ENCODE results near the gene CHD2.

Gene CHD2

GRCh38 chr15:92885224-92886041 lies 14.7 kb upstream of the CHD2 start:
- DNase-seq (ENCODE audit: low read depth in 2 of 2, low spot score in 1 of 2) = no peak

- no peak for DNase-seq (ENCODE audit: low read depth in 2 of 2, low spot score in 1 of 2)
Measured at GRCh38 chr15:92886042-92886537, 14.0 kb upstream of the CHD2 start.

GRCh38 chr15:92886815-92887214 lies 13.3 kb upstream of the CHD2 start:
- no peak for DNase-seq (ENCODE audit: low read depth in 2 of 2, low spot score in 1 of 2)

GRCh38 chr15:92887869-92888268 lies 12.3 kb upstream of the CHD2 start:
- no peak for DNase-seq (ENCODE audit: low read depth in 2 of 2, low spot score in 1 of 2)

- no peak for DNase-seq (ENCODE audit: low read depth in 2 of 2, low spot score in 1 of 2)
Measured at GRCh38 chr15:92889390-92890107, 10.6 kb upstream of the CHD2 start.

- DNase-seq (ENCODE audit: low read depth in 2 of 2, low spot score in 1 of 2) = no peak
Measured at GRCh38 chr15:92891533-92892200, 8.5 kb upstream of the CHD2 start.

GRCh38 chr15:92892201-92892555 lies 7.9 kb upstream of the CHD2 start:
- no peak for DNase-seq (ENCODE audit: low read depth in 2 of 2, low spot score in 1 of 2)

GRCh38 chr15:92893200-92893599 lies 6.9 kb upstream of the CHD2 start:
- no peak for DNase-seq (ENCODE audit: low read depth in 2 of 2, low spot score in 1 of 2)

- DNase-seq (ENCODE audit: low read depth in 2 of 2, low spot score in 1 of 2) = no peak
Measured at GRCh38 chr15:92896561-92896960, 3.6 kb upstream of the CHD2 start.

- no peak for DNase-seq (ENCODE audit: low read depth in 2 of 2, low spot score in 1 of 2)
Measured at GRCh38 chr15:92897620-92898019, 2.5 kb upstream of the CHD2 start.

- no peak for DNase-seq (ENCODE audit: low read depth in 2 of 2, low spot score in 1 of 2)
Measured at GRCh38 chr15:92898988-92899582, 1.0 kb upstream of the CHD2 start.

- no peak for DNase-seq (ENCODE audit: low read depth in 2 of 2, low spot score in 1 of 2)
Measured at GRCh38 chr15:92899601-92899947, 550 bp upstream of the CHD2 start.

GRCh38 chr15:92900731-92901071 lies 577 bp downstream of the CHD2 start:
- no peak for DNase-seq (ENCODE audit: low read depth in 2 of 2, low spot score in 1 of 2)

GRCh38 chr15:92901072-92901761 lies 1.1 kb downstream of the CHD2 start:
- DNase-seq (ENCODE audit: low read depth in 2 of 2, low spot score in 1 of 2) = no peak

- DNase-seq (ENCODE audit: low read depth in 2 of 2, low spot score in 1 of 2) = no peak
Measured at GRCh38 chr15:92901995-92902394, 1.9 kb downstream of the CHD2 start.

- DNase-seq (ENCODE audit: low read depth in 2 of 2, low spot score in 1 of 2) = no peak
Measured at GRCh38 chr15:92902737-92903593, 2.8 kb downstream of the CHD2 start.

- no peak for DNase-seq (ENCODE audit: low read depth in 2 of 2, low spot score in 1 of 2)
Measured at GRCh38 chr15:92903631-92903965, 3.5 kb downstream of the CHD2 start.

GRCh38 chr15:92903966-92904721 lies 4.0 kb downstream of the CHD2 start:
- peak; percentile 97 to 98 for DNase-seq (ENCODE audit: low read depth in 2 of 2, low spot score in 1 of 2)

GRCh38 chr15:92904722-92905571 lies 4.8 kb downstream of the CHD2 start:
- no peak for DNase-seq (ENCODE audit: low read depth in 2 of 2, low spot score in 1 of 2)
